Right lobe of liver (tissue), 6 donors: ENCODE results near the gene CADPS. TPM values are rescaled to one million over a fixed set of nuclear protein-coding genes. Genes with fewer than 3 reads are reported as not detected.

ENCODE experiments used
- ATAC-seq, 4 donors: fragments of 200-7000 bp; cut with Tn5 transposase; one replicate each; pipeline ENCODE4 v1.9.1; 2020; ENCODE audit warnings: mild to moderate bottlenecking in 4 of 4, moderate library complexity in 4 of 4
- DNase-seq, 3 donors: peaks; one replicate each; pipeline ENCODE4 v3.0.0-alpha.2; 2020
- H3K27ac ChIP-seq, 3 donors: fragments of 200-600 bp; one replicate each; pipeline ENCODE4 v1.8.0; 2022
- H3K27me3 ChIP-seq, 2 donors: fragments of 200-600 bp; one replicate each; pipeline ENCODE4 v1.8.0; 2022
- H3K36me3 ChIP-seq, 4 donors: fragments of 200-600 bp; sonication (generic) in 1 of 4; one replicate each; pipeline versions ENCODE4 v1.5.1 to v1.8.0; 2017 to 2022; ENCODE audit warnings: control low read depth in 1 of 4
- H3K4me1 ChIP-seq, 4 donors: fragments of 200-600 bp; sonication (generic) in 1 of 4; one replicate each; pipeline versions ENCODE4 v1.5.1 to v1.8.0; 2017 to 2022; ENCODE audit warnings: control low read depth in 1 of 4
- H3K4me3 ChIP-seq, 3 donors: fragments of 200-600 bp; one replicate each; pipeline ENCODE4 v1.8.0; 2022
- H3K9me3 ChIP-seq, 4 donors: fragments of 200-600 bp; sonication (generic) in 1 of 4; one replicate each; pipeline versions ENCODE4 v1.5.1 to v1.8.0; 2017 to 2022; ENCODE audit warnings: control low read depth in 1 of 4
- CTCF ChIP-seq, 4 donors: fragments of 200-600 bp in 3 of 4; fragments of 450-650 bp in 1 of 4; IDR thresholded peaks; one replicate each; pipeline versions ENCODE4 v1.5.1 to v1.8.0; 2016 to 2022; ENCODE audit warnings: antibody characterized with exemption in 4 of 4, mild to moderate bottlenecking in 2 of 4
- POLR2A ChIP-seq: fragments of 450-650 bp; IDR thresholded peaks from one replicate; pipeline ENCODE4 v1.6.1; 2017; ENCODE audit warnings: antibody characterized with exemption, mild to moderate bottlenecking
- WGBS: methylation state at CpG from one replicate; pipeline ENCODE4 v1.1.6; 2018; ENCODE audit warnings: low coverage, low lambda C conversion rate; ENCODE audit not compliant: insufficient coverage; ENCODE audit errors: missing lambda C conversion rate; 5-methylcytosine and 5-hydroxymethylcytosine counted together
- intact Hi-C, 2 donors: fragments of 100-400 bp; cut with DNase I; formaldehyde crosslinking; loops; one replicate each; pipeline versions ENCODE4 v1.11.2 to v1.14.1; 2022
- total RNA-seq, 6 experiments: library from RNA; depleted of rRNA in 2 of 6; stranded (reverse); fragments of >200 nt in 2 of 6; fragmentation: NEBNext Ultra II Directional in 3 of 6; extraction: Animal tissue kit (Norgen Biotek cat#: 25700) in 3 of 6; gene quantifications; one replicate each; pipeline versions ENCODE4 v1.1.0 to v1.2.4, GENCODE V29; 2016 to 2023
- donor health status: DM: no; HTN: yes; CAD: no.
- donor health status: DM: no; HTN: no; CAD: no.
- donor health status: DM: no; HTN: no; CAD: no.
- donor health status: DM: no; HTN: yes; CAD: no.
- donor health status: DM: no; HTN: yes; CAD: no.

Gene CADPS
- total RNA-seq, 6 experiments from 2014 or later = 0.06 to 0.98 TPM; not detected in 4

- Histone ChIP-seq H3K4me3 (no peak overlapping the region), H3K9me3 (no peaks in the 10 kb centered on the region), H3K27me3 (peaks cover 0 to 9% of the 10 kb centered on the region in 2 donors), H3K36me3 (no peaks in the 10 kb centered on the region), H3K27ac (no peak overlapping the region), H3K4me1 (no peaks in the 10 kb centered on the region)
- ATAC-seq (no peak), DNase-seq (no peak)
- 16% methylated on average over 4 of the region's 4 CpGs for WGBS
- no peak for TF ChIP-seq CTCF (IDR thresholded peaks at IDR 0.05)
- TF ChIP-seq POLR2A = no peak
- intact Hi-C loops = no loop called here
These were observed 336.4 kb downstream of the CADPS start for GRCh38 chr3:62538691-62539356.

GRCh38 chr3:62534326-62534725 lies 340.9 kb downstream of the CADPS start:
- ATAC-seq (no peak), DNase-seq (no peak)
- TF ChIP-seq POLR2A (no peak), CTCF (IDR thresholded peaks at IDR 0.05) (no peak)
- intact Hi-C loops = no loop called here
- H3K9me3 ChIP-seq = no peaks in the 10 kb centered on the region
- WGBS = 55% methylated on average over 7 of the region's 7 CpGs
- no peaks in the 10 kb centered on the region for H3K27me3 ChIP-seq
- no peak overlapping the region for H3K27ac ChIP-seq
- H3K36me3 ChIP-seq = no peaks in the 10 kb centered on the region
- H3K4me1 ChIP-seq = no peaks in the 10 kb centered on the region
- H3K4me3 ChIP-seq = no peak overlapping the region

- 65% methylated on average over 9 of the region's 9 CpGs for WGBS
These were observed 342.4 kb downstream of the CADPS start for GRCh38 chr3:62532796-62533195.

GRCh38 chr3:62531981-62532380 lies 343.2 kb downstream of the CADPS start:
- Histone ChIP-seq H3K9me3 (no peaks in the 10 kb centered on the region), H3K36me3 (no peaks in the 10 kb centered on the region), H3K4me1 (no peaks in the 10 kb centered on the region), H3K27ac (no peak overlapping the region), H3K27me3 (no peaks in the 10 kb centered on the region), H3K4me3 (no peak overlapping the region)
- ATAC-seq (no peak), DNase-seq (no peak)
- intact Hi-C loops = no loop called here
- TF ChIP-seq CTCF (IDR thresholded peaks at IDR 0.05) = no peak
- TF ChIP-seq POLR2A = no peak

More at GRCh38 chr3:62532796-62533195, 342.4 kb downstream of the CADPS start:
- Histone ChIP-seq H3K4me3 (no peak overlapping the region), H3K27ac (no peak overlapping the region), H3K27me3 (no peaks in the 10 kb centered on the region), H3K36me3 (no peaks in the 10 kb centered on the region), H3K9me3 (no peaks in the 10 kb centered on the region), H3K4me1 (no peaks in the 10 kb centered on the region)
- no peak for ATAC-seq
- intact Hi-C loops = no loop called here
- no peak for DNase-seq
- TF ChIP-seq CTCF (IDR thresholded peaks at IDR 0.05) = no peak
- no peak for TF ChIP-seq POLR2A

- DNase-seq (no peak), ATAC-seq (no peak)
- no peaks in the 10 kb centered on the region for H3K36me3 ChIP-seq
- no peak overlapping the region for H3K27ac ChIP-seq
- no peaks in the 10 kb centered on the region for H3K4me1 ChIP-seq
- no peaks in the 10 kb centered on the region for H3K27me3 ChIP-seq
- TF ChIP-seq CTCF (IDR thresholded peaks at IDR 0.05) (no peak), POLR2A (no peak)
- H3K4me3 ChIP-seq = no peak overlapping the region
- 18% methylated on average over 2 of the region's 2 CpGs for WGBS
- intact Hi-C loops = no loop called here
- no peaks in the 10 kb centered on the region for H3K9me3 ChIP-seq
These were observed 343.7 kb downstream of the CADPS start for GRCh38 chr3:62531493-62531892.
